Epithelial cell of esophagus (primary cell): Measurements from ENCODE around the gene ROCK2.

Experiments
- DNase-seq: peaks from one replicate; pipeline ENCODE4 v3.0.0; 2010; ENCODE audit warnings: low read depth
- H3K4me3 ChIP-seq: 2 replicates; pipeline ENCODE4 v1.5.1; 2011; ENCODE audit warnings: mild to moderate bottlenecking, low read length, control low read depth
- CTCF ChIP-seq: IDR thresholded peaks from 2 replicates; pipeline ENCODE4 v1.5.1; 2011; ENCODE audit warnings: low read depth, mild to moderate bottlenecking, low read length, control low read depth, inconsistent platforms; ENCODE audit not compliant: insufficient read depth; ENCODE audit errors: missing control alignments

Gene ROCK2

DNA sequence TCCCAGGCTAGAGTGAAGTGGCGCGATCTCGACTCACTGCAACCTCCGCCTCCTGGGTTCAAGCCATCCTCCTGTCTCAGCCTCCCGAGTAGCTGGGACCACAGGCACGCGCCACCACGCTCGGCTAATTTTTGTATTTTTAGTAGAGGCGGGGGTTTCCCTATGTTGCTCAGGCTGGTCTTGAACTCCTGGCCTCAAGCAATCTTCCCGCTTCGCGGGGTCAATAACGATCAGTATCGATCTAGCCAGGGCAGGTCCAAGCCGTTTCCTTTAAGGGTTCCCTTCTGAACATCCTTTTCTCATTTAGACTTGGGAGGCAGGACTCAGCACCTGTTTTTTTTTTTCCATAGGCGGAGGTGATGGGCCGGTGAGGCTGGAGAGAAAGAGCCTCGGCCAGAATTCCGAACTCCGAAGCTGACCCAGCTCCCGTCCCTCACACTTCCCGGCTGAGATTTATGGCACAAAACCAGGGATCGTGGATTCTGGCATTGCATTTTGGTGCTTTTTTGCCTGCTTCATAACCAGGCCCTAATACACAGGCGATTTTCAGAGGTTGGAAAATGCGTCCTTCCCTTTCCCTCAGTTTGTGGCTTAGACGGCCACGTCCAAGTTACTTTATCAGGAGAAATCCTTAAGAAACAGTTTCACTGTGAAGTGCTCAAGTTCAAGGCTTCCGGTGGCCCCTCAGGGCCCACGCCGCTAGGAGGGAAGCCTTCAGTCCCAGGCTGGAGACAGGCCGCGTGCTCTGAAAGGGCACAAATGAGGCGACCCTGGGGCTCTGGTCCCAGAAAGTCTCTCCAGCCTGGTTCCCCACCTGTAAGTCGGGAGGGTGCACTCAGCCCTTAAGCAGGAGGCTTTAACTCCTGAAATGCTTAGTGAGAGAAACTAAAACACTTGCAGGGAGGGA lies 190.2 kb downstream of the ROCK2 start:
- H3K4me3 ChIP-seq: peak overlapping the region; percentile 43
- no peak for DNase-seq
- TF ChIP-seq CTCF: no peak

DNA sequence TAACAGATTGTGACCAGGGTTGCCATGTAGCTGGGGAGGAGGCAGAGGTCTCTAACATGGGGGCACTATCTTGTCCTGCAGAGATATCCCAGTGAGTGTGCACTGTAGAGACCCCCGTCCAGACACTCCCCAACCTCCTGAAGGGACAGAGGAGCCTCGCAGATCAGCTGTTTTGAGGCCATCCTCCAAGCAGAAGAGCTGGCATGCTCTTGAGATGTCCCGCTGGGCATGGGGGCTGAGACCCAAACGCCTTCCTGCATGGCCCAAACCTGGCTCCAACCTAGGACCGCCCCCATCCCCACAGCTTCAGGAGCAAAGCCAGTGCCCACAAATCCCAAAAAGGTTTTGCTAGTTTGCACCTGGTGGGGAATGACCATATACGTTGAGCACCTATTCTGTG lies 191.8 kb downstream of the ROCK2 start:
- no peak for DNase-seq
- H3K4me3 ChIP-seq: no peak overlapping the region
- no peak for TF ChIP-seq CTCF

DNA sequence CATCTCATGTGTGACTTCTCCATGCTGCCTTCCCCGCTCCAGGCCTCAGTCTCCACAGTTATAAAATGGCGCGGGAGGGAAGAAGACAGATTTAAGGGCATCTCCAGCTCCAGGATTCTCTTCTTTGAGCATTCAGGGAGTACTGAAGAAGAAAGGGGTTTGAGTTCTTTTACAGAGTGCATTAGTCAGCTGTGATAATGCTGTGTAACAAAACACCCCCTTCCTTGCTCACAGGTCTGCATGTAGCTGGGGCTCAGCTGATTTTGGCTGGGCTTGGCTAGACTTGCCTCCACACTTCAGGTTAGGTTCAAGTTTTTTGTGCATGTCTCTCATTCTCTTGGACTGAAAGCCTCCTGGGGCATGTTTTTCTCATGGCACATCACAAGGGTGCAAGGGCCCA lies 197.2 kb downstream of the ROCK2 start:
- no peak overlapping the region for H3K4me3 ChIP-seq
- TF ChIP-seq CTCF: no peak
- no peak for DNase-seq

DNA sequence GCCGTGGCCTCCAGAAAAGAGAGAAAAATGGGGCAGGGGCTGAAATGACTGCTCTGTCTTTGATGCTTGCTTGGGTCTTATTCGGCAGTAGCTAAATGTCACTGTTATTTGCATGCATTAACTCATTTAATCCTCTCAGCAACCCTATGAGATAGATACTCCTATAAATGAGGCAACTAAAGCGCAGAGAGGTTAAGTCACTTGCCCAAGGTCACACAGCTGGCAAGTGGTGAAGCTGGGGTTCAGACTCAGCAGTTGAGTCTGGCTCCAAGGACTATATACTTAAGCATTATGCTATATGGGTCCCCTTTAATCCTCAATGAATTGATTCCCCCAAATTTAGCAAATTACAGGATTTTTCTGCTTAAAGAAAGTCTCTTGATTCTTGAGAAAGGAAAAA lies 198.4 kb downstream of the ROCK2 start:
- H3K4me3 ChIP-seq: no peak overlapping the region
- no peak for DNase-seq
- no peak for TF ChIP-seq CTCF

DNA sequence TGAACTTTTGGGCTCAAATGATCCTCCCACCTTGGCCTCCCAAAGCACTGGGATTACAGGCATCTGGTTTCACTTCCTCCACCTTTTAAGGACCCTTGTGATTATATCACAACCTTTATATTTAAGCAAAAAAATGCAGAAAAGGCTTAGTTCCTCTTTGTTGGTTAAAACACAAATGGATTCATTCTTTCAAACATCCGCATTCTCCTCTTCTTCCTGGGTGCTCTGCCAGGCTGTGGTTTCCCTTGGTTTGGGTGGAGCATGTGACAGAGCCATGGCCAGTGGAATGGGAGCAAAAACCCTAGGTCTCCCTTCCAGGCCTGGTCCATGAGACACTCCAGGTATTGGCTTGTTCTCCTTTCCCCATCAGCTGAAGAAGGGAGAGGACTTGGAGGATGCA lies 199.1 kb downstream of the ROCK2 start:
- no peak for TF ChIP-seq CTCF
- H3K4me3 ChIP-seq: no peak overlapping the region
- DNase-seq: no peak

- H3K4me3 ChIP-seq: no peak overlapping the region
- no peak for TF ChIP-seq CTCF
These were observed 199.7 kb downstream of the ROCK2 start for GRCh38 chr2:11144738-11145079.

More at GRCh38 chr2:11144738-11145079, 199.7 kb downstream of the ROCK2 start:
- no peak for DNase-seq
